GM18519 (cell line): Measurements from ENCODE around the gene NDST3.

Experiments used
- ATAC-seq: cut with Tn5 transposase; IDR thresholded peaks from one replicate; pipeline ENCODE4 v1.9.1; 2021; ENCODE audit warnings: mild to moderate bottlenecking, moderate library complexity; ENCODE audit not compliant: unreplicated experiment, low FRiP score

Gene NDST3

DNA sequence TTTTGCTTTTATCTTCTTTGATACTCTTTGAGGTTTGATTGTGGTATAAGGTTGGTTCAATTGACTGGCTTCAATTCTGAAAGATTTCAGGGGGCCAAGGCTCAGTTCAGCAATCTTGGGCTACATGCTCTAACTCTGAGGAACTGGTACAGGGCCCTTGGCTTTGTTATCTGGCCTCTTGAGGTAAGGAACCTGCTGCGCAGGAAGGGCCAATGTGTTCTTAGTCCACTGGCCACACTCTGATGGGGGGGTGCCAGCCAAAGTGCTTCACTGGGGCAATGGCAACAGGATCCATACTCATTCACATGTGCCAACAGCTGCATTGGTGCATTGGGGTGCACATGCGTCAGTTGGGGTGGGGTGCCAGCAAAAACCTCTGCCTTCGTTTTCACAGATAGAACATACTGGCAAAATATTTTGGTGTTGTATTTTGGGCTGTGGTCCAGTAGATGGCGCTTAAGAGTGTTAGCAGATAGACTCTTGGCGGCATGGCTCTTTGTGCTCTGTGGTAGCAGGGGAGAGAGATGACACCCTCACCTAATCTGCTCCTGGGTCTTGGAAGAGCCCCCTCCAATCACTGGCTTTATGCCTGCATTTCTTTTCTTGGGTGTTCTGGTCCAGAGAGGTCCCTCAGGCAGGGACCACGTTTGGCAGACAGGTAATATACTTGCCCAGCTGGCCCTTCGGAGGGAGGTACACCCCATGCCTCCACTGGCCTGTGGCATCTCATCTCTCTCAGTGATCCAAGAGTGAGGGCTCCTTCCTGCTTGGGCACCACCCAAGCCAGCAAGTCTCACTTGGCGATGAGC lies 42.9 kb downstream of the NDST3 start:
- peak; percentile 81 for ATAC-seq

DNA sequence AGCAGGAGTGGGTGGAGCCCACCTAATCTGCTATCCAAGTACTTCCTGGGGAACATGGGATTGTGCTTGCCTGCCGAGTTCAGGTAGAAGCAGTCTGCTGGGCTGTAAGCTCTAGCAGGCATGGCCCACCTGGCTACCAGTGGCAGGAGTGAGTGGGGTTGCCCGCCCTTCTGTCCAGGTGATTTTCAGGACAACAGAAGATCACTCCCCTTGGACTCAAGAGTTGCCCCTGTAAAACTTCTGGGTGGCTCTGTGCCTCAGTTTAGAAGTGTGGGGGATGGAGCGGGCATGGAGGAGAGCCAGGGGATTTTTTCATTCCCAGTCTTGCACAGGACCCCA lies 43.5 kb downstream of the NDST3 start:
- no peak for ATAC-seq

GRCh38 chr4:118081434-118081833 lies 47.1 kb downstream of the NDST3 start:
- ATAC-seq = no peak

DNA sequence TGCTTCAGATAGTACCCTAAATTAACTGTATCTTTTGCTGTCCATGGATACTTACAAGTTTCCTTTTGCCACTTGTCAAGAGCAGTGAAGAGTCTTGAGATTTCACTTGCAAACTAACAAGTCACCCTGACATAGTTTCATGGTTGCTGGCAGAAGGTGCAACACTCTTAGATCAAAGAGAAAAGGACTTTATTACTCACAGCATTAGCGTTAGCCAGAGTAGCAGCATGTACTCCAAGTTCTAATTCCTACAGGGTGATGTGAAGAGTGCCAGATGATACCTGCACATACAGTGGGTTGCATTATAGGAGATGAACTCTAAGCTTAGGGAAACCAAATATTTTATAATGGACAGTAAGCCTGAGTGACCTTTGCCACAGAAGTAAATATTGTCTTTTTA lies 47.9 kb downstream of the NDST3 start:
- ATAC-seq = no peak

DNA sequence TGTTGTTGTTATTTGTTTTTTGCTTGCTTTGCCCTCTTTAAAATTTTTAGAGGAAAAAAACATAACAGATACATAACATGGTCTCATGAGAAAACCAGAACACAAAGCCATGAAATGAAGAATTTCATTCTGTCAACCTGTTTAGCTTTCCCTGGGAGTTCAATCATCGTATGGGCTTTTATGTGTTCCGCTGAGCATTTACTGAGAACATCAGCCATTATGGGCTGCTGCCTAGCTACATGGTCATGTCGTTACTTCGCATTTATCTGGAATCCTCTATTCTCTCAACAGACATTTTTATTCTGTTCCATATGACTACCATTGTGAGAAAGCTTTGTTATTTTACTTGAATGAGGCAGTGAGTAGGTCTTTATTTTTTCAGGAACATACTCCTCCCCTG lies 51.4 kb downstream of the NDST3 start:
- no peak for ATAC-seq

DNA sequence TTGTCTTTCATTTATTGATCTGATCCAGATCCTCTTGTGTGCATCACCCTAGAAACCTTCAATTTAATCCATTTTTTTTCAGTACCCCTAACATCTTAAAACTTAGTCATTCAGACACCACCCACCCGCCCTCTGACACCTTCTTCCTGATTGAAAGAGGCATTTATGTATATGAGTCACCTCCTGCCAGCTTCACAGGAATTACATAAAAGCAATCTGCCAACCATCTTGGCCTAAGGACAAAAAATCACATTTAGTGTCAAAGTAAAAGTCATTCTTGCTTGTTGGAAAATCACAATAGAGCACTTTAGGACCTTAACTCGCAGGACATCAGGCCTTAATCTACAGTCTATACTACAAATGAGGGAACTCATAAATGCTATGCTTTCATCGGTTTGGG lies 52.1 kb downstream of the NDST3 start:
- ATAC-seq = no peak

GRCh38 chr4:118087366-118087765 lies 53.1 kb downstream of the NDST3 start:
- ATAC-seq = no peak

DNA sequence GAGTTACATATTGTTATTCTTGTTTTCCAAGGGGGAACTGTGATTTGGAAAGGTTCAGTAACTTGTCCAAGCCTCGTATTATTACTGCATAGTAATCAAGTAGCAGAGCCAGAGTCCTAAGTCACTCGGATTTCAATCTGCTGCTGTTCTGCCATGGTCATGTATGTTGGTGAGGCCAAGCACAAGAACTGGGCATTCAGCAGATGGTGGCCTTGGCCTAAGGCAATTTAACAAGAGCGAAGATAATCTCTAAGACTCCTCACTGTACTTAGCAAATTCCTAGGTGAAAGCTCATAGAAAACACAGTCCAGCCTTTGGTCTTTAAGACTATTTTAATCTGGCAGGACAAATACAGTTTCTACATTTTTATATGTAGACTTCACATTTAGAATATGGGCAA lies 64.8 kb downstream of the NDST3 start:
- no peak for ATAC-seq

- no peak for ATAC-seq
Observed at GRCh38 chr4:118102195-118102594, 67.9 kb downstream of the NDST3 start.

DNA sequence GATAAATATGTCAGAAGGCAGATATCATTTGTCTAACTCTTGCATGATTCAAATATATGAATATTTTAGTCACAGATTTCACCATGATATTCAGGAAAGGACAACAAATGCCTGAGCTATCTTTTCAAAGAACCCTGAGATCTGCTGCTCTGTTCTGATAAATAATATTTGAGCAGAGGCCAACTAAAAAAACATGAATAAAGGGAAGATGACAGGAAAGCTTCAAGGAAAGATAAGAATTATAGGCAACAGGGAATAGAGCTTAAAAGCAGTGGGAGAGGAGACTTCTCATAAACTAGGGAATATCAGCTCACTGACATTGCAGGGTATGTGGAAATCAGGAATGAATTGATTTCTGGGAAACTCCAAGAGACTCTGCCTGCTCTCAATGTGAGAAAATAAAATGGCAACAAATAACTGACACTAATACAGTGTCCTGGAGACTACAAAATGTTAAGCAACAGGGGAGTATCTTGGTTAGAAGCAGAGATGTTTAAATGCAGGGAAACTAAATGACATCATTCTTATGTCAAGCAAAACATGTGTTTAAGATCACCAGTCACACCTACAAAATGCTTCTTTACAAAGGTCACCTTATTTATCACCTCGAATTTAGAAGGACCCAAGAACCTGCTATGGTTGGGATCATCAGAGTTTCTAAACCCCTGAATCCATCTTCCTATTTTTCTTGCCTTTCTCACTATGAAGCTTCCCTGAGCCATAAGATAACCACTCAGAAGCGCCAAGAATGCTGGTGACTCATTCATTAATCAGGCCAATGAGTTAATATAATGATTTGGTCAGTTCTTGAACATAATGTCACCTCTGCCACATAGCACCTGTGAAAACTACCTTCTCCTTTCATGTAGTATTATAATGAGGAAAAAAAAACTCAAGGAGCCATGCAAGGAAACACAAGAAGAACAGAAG lies 78.1 kb downstream of the NDST3 start:
- no peak for ATAC-seq

- peak; percentile 91 for ATAC-seq
Observed at GRCh38 chr4:118113220-118113619, 78.9 kb downstream of the NDST3 start.

GRCh38 chr4:118114720-118115119 lies 80.4 kb downstream of the NDST3 start:
- no peak for ATAC-seq

- ATAC-seq = no peak
Observed at GRCh38 chr4:118120120-118120760, 86.0 kb downstream of the NDST3 start.

DNA sequence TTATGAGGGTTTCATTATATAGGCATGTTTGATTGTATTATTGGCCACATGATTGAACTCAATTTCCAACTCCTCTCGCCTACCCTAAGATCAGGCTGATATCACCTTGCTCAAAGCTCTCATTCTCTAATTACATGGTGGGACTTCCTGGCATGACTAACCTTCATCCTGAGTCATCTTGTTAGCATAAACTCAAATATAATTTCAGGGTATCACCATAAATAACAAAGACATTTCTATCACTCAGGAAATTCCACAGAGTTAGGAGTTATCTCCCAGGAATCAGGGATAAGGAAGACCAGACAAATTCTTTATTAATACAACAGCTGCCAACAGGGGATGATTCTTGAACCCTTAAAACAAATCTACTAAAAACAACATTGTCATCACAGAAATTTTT lies 90.7 kb downstream of the NDST3 start:
- no peak for ATAC-seq

GRCh38 chr4:118139241-118139640 lies 105.0 kb downstream of the NDST3 start:
- ATAC-seq = no peak

DNA sequence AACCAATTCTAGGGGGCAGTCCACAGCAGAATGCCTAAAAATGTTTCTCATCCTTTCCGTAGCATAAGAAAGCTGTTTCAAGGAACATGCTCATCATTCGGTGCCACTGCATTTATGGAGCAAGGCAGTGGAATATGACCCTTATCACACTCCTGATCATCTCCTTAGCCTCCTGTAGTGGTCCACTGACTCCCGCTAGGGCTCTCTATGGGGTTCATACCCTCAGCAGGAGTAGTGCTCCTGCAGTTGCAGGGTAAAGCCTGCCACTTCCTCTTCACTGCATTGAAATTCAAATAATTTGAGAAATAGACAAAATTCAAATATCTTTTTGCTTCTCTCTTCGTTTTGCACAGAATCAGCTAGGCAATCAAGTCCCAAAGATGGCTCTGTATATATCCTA lies 107.0 kb downstream of the NDST3 start:
- no peak for ATAC-seq

DNA sequence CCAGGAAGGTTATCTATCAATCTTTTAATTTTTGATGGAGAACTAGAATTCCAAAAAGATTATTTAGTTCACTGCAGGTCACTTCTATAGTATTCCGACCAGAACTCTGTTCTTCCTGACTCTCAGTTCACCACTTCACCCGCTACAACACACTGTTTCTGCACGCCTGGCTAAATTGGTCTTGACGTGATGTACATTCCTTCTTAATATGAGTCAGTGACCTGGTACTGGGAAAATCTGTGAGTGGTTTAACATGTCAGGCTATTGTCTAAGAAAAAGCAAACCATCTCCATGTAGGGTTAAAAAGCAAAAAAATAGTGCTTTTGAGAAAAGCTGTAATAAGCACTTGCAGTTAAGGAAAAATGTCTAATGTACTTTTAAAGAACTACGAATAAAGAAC lies 120.4 kb downstream of the NDST3 start:
- ATAC-seq = no peak

GRCh38 chr4:118155516-118155915 lies 121.2 kb downstream of the NDST3 start:
- ATAC-seq = no peak

DNA sequence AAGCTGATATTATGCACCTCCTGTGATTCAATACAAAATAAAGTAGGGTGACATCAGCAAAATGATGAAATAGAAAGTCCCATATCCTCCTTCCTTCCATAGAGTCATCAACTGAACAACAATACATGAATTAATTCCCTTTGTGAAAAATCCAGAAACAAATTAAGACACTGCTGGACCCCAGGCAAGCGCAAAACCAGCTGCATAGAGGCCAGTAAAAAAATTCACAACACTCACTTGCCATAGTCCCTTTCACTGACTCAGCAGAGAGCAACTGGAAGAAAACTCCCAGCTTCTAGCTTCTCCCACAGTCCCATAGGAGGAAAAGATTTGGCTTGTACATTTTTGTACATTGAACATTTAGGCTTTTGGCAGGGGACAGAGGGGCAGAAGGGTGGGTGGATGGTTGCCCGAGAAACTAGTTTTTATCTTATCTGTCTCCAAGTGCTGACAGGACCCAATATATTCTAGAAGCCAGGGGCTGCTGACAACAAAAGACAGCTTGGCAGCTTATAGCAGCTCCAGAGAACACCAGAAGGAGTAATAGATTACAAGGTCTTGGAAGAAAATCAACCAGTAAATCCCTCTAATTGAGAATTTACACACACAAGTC lies 124.6 kb downstream of the NDST3 start:
- ATAC-seq = no peak

DNA sequence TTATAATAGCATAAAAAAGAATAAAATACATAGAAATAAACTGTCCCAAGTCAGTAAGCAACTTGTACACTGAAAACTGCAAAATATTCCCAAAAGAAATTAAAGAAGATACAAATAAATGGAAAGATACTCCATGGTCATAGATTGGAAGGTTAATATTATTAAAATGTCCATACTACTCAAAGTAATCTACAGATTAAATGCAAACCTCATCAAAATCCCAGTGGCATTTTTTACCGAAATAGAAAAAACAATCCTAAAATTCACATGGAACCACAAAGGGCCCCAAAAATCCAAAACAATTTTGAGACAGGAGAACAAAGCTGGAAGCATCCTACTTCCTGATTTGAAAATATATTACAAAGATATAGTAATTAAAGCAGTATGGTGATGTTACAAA lies 133.0 kb downstream of the NDST3 start:
- no peak for ATAC-seq

- ATAC-seq = no peak
Observed at GRCh38 chr4:118171381-118171780, 137.1 kb downstream of the NDST3 start.
